GM10266 (cell line): ENCODE results near the gene LDHAL6B.

Experiments
- DNase-seq: peaks from one replicate; pipeline ENCODE4 v3.0.0; 2012; ENCODE audit errors: extremely low spot score
- CTCF ChIP-seq: IDR thresholded peaks from 2 replicates; pipeline ENCODE4 v1.5.1; 2012; ENCODE audit warnings: mild to moderate bottlenecking, low read depth; ENCODE audit not compliant: control insufficient read depth, insufficient read depth; ENCODE audit errors: missing control alignments

Gene LDHAL6B

DNA sequence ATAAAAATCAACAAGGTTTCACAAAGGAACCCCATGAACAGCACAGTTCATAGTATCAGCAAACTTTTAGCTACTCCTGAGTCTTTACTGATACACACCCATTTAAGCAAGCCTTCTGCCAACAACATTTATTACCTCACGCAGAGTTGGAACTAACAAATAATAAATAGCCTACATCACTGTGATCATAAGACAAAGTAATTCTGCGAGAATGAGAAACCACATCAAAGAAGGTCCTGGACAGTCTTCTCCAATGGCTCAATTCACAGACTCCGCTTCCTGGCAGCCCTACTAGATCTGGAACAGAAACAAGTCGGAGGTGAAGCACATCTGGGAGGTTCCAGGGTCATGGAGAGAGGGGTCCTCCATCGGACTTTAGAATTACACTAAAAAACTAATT lies 37.0 kb downstream of the LDHAL6B start:
- no peak for TF ChIP-seq CTCF

GRCh38 chr15:59244337-59244736 lies 37.7 kb downstream of the LDHAL6B start:
- TF ChIP-seq CTCF, result no peak
- peak; percentile 69 for DNase-seq

More for the DNA sequence above, 37.0 kb downstream of the LDHAL6B start:
- no peak for DNase-seq

- TF ChIP-seq CTCF, result no peak
- DNase-seq, result no peak
Observed at GRCh38 chr15:59245559-59245958, 38.9 kb downstream of the LDHAL6B start.

- DNase-seq, result peak; percentile 26
- peak; percentile 62 for TF ChIP-seq CTCF
Observed at GRCh38 chr15:59247364-59247763, 40.7 kb downstream of the LDHAL6B start.

DNA sequence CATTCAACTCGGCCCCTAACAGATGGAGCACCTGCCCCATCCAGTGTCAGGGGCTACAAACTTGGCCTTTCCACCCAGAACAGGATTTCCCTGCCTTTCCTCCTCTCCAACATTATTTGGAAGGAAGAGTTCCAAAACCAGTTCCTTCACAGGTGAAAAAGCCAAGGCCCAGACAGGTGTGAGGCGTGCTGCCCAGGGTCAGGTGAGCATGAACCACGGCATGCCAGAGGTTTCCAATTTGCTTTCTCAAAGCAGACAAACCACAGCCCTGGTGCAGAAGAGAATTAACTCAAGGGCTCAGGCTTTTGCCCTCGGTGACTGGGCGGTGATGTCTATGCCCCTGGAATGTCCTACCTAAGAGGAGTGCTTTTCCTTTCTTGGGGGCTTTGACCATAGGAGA lies 43.2 kb downstream of the LDHAL6B start:
- no peak for TF ChIP-seq CTCF
- DNase-seq, result no peak

DNA sequence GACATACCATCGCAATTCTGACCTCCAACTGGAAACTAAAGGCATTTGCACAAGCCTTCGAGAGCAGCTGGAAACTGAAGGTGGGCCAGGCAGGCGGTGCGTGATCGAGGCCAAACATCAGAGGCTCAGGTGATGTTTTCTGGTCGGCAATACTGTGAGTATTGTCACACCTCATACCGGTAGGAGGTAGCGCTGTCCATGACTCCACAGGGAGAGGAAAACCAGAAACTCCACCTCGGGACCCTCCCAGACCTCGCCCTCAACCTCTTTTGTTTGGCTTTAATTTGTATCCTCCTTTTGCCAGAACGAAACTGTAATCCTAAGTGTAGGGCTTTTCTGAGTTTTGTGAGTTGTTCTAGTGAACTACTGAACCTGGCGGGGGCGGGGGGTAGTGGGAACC lies 43.6 kb downstream of the LDHAL6B start:
- no peak for DNase-seq
- no peak for TF ChIP-seq CTCF

DNA sequence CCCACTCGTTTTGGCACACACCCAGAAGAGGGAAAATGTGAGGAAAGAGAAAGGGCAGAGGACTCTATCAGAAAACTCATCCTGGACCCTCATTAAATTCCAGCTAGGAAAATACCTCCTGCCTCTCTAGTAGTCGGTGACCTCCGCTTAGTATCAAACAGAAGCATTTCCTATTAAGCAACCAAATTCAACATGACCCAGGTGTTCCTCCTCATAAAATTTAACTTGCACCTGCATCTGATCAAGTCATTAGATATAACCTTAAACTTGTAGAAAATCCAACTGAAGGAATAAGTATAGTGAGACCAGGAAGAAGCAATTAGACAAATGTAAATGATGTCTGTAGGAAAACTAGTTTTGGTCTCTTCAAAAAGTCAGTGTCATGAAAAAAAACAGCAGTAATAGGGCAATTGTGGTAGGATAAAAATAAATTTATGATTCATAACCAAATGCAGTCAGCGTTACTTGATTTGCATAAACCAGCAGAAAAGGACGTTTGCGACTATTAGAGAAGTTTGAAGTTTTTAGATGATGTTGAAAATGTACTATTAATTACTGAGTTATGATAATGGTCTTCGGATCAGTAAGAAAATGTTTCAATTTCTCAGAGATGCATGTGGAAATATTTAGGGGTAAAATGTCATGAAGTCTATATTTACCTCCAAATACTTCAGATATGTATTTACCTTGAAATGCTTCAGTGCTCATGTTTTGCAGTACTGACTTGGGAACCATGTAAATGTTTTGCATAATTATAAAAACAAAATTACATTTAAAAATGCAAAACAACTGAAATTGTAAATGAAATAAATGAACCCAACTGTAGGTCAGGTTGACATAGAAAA lies 44.6 kb downstream of the LDHAL6B start:
- peak; percentile 46 for DNase-seq
- no peak for TF ChIP-seq CTCF
